HL-60/S4 treated with retinoic acid at 250 ng/mL for 4 days and 3 days (cell line): ENCODE measurements around the gene ANKRD11.
"Not testable (repeated sequence)": the region's sequence is repeated elsewhere in the genome, so short reads cannot be mapped to it uniquely, and the experiment has no call there.

Experiments used
- in situ Hi-C: fragments of 300-500 bp; cut with MboI; formaldehyde crosslinking; loops from 2 replicates; pipeline ENCODE4 v1.7.0; 2022; ENCODE audit warnings: low sequenced_read_pairs

The ANKRD11 gene

DNA sequence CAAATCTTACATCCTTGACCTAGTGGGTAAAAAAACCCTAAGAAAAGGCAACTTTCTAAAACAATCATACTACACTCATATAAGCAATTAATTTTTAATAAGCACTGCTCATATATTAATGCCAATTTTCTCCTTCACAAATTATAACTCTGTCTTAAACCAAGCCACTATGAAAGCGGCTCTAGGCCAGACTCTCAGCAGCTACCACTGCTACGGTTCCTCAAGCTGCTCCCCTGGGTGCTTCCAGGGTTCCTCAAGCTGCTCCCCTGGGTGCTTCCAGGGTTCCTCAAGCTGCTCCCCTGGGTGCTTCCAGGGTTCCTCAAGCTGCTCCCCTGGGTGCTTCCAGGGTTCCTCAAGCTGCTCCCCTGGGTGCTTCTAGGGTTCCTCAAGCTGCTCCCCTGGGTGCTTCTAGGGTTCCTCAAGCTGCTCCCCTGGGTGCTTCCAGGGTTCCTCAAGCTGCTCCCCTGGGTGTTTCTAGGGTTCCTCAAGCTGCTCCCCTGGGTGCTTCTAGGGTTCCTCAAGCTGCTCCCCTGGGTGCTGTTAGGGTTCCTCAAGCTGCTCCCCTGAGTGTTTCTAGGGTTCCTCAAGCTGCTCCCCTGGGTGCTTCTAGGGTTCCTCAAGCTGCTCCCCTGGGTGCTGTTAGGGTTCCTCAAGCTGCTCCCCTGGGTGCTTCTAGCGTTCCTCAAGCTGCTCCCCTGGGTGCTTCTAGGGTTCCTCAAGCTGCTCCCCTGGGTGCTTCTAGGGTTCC is 35.8 kb downstream of the ANKRD11 start:
- in situ Hi-C loops, result not testable (repeated sequence)

DNA sequence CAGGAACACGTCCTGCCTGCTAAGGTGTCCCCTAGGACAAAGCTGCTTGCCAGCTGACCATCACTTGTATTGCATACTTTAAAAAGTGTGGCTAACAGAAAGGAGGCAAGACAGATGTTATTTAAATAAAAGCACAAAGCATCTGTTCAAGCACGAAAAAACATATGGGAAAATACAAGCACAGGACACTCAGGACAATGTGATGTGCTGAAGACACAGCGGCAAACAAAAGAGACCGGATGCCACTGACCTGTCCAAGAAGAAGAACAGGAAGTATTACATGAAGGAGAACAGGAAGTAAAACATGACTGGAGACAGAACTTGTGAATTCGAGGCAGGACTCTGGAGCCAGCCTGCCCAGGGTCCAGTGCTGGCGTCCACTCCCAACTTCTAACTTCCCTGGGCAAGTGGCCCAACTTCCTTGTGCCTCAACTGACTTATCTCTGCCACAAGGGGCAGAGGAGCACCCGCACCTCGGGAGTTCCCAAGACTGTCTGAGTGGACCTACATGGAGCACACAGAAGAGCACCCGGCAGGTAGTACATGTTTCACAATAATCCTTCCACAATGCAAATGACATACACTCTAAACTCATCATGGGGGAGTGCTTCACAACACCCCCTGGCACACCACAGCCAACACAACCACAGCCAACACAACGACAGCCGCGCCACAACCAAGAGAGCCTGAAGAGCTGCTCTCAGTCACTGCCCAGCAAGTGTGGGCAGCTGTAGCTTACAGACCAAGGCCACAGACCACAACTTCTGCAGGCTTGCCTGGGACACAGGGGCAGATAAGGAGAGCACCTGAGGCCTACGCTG is 36.6 kb downstream of the ANKRD11 start:
- in situ Hi-C loops, result no loop called here

DNA sequence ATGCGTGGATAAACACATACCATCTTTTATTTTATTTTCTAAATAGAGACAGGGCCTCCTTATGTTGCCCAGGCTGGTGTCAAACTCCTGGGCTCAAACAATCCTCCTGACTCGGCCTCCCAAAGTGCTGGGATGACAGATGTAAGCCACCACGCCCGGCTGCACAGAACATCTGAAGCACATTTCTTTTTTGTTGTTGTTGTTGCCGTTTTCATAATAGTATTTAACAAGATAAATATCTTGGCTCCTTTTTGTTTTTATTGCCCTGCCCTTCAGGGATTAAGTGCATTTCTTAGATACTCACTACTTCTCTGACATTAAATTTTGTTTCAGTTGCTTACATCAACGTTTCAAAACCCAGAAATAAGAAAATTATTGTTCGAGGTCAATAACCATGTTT is 37.4 kb downstream of the ANKRD11 start:
- in situ Hi-C loops, result no loop called here

DNA sequence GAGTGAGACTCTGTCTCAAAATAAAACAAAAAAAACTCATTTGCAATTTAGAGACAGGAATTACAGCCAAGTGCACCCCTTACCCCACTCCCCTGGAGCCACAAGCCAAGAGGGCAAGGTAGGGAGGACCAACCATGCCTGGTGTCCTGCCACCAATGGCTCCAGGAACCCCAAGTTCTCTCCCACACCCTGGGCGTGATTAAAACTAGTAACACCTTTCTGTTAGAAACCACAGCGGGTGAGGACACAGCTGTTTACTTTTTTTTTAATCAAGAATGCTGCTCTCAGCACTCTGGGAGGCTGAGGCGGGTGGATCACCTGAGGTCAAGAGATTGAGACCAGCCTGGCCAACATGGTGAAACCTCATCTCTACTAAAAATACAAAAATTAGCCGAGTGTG is 38.1 kb downstream of the ANKRD11 start:
- in situ Hi-C loops, result no loop called here

DNA sequence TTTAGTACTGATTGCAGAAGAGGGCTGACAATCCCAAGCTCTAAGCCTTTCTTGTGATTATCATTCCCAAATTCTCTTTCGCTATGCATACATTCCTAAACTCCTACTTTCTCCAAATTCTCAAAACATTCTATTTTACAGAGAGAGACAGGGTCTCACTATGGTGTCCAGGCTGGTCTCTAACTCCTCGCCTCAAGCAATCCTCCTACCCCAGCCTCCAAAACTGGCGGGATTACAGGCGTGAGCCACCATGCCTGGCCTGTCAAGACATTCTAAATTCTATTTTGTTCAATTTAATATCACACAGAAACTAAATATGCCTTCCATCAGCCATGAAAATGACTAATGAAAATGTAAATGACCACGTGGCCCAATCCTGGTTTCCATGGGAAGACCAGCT is 39.8 kb downstream of the ANKRD11 start:
- in situ Hi-C loops, result no loop called here

DNA sequence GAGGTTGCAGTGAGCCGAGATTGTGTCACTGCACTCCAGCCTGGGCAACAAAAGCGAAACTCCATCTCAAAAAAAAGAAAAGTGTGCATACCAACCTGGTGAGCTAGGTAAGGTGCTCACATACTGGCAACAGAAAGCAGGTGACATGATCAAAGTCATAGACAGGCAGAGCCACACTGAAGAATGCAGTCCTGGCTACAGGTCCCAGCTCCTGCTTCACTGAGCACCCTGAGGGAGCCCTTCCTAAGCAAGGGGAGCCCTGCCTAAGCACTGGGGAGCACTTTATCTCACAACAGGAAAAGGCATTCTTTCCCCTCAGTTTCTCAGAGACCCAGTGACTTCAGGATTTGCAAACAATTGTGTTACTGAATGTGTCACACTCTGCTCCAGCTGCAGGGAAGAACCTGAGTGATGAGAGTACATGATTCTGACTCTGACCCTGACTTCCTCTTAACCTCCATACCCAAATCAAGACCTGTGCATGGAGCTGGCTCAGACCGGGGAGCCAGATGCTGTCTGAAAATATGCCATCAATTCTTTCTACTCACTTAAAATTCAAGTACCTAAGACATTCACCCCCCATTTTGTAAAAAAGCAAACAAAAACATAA is 40.5 kb downstream of the ANKRD11 start:
- in situ Hi-C loops, result no loop called here

DNA sequence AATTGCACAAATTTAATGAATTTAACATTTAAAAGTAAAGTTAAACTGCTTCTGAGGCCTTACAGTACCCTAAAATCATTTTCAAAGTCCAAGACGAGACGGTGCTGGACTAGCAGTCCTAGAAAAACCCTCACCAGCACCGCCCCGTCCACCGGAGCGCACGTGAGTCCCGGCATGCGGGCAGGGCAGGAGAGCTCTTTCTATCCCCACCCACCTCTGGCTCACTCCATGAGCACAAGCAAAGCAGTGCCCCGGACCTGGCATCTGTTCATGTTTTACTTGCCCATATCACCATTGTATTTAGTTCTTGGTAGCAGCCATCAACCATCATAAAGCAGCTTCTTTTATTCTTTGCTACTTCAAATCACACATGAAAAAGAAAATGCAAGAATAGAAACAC is 41.7 kb downstream of the ANKRD11 start:
- in situ Hi-C loops, result no loop called here

DNA sequence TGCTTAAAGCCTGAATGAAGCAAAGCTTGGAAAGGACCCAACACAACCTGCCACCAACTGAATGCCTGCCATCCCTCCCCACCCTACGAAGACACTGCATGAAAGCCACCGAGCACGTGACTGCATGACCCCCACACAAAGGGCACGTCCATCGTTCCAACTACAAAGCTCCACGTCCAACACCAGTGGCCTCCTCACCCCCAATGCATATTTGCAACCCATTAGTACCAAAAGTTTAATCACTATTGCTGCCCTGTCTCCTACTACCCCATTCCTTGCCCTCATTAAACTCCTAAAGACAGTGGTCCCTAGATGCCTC is 43.4 kb downstream of the ANKRD11 start:
- in situ Hi-C loops, result no loop called here

DNA sequence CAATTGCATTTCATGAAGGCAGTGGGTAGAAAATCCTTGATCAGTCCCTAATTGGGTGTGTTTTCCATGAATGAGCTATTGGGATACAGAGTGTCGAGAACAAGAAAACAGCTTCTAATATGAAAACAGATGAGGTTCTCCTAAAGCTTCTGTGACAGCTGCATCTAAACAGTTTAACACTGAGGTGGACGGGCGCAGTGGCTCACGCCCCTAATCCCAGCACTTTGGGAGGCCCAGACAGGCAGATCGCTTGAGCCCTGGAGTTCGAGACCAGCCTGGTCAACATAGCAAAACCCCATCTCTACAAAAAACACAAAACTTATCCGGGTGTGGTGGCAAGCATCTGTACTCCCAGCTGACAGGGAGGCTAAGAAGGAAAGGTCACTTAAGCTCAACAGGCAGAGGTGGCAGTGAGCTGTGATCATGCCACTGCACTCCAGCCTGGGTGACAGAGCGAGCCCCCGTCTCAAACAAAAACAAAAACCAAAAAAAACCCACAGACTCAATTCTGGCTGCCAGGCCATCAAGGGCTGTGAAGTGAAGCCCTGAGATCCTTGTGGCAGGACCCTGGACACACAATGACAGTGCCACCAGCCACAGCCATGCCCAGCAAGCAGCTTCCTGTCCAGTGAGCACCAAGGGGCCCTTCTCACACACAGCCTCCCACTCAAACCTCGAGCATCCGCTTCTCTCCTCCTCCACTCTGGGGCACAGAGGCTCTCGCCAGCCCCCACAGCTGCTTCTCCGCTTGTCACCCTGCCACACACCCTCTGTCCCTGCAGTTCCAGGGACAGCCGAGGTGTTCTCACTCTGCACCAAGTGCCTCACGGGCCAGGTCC is 44.0 kb downstream of the ANKRD11 start:
- in situ Hi-C loops, result no loop called here

DNA sequence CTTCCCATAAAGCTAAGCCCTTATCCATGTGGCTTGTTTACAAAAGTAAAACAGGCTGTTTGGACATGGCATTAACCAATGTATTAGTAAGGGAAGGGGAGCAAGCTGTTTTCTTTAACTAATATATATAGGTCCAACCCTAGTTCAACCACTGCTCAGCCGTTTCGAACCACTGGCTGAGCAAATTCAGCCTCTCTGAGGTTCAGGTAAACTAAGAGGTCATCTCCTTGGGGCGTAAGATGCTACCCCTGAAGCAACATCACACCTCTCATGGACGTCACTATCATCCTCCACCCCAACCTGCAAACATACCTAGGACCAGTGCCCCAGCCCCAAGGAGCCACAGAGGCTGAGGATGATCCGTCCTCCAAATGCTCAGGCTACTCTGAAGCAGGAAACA is 45.2 kb downstream of the ANKRD11 start:
- in situ Hi-C loops, result no loop called here

DNA sequence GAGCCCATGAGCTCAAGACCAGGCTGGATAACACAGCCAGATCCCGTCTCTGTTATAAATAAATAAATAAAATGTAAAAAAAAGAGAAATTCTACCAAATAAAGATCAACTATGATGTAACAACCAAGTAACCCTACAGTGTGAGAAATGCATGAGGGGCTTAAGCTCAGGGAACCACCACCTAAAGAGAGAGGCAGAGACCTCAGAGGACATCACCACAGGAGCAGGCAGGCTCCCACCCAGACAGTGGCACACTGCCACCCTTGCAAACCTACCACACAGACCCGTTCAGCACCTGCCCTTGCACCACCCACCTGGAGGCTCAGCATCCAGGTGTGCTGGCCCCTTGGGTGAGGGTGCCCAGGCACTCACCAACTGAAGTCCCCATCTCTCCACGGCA is 45.6 kb downstream of the ANKRD11 start:
- in situ Hi-C loops, result no loop called here

DNA sequence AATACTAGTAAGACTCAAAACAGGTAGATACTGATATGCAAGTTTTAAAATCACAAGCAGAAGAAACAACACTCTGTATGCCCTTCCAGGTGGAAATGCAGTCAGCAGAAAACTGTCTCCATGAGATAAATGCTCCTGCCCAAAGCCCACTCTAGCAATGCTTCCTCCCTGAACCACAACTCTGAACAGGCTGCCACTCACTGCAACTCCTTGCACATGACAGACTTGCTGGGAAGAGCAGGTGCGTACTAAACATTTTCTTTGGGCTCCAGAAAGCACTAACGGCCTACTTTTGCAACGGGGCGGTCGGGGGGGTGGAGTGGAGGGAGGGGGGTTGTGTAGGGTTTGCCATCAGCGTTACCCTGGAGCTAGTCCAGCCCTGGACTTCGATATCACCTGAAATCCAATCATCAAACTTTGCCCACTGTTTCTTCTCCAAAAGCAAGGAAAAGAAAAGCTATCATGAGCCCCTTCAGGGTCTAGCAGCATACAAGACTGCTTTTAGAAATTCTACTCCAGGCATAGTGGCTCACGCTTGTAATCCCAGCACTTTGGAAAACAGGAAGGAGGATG is 46.1 kb downstream of the ANKRD11 start:
- in situ Hi-C loops, result no loop called here

DNA sequence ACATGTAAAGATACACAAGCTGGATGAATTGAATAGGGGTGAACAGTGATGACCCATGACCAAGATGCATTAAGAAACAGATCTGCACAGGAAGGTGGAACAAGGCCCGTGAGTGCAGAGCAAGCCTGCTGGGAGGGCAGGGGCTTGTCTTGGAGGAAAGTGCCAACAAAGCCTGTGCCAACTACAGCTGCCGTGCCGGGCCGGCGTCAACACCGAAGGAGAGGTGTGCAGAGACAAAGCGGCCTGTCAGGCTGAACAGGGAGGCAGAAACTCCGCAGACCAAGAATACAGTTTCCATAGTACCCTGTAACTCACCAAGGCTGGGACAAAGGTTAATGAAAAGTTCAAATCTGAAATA is 46.7 kb downstream of the ANKRD11 start:
- in situ Hi-C loops, result no loop called here

DNA sequence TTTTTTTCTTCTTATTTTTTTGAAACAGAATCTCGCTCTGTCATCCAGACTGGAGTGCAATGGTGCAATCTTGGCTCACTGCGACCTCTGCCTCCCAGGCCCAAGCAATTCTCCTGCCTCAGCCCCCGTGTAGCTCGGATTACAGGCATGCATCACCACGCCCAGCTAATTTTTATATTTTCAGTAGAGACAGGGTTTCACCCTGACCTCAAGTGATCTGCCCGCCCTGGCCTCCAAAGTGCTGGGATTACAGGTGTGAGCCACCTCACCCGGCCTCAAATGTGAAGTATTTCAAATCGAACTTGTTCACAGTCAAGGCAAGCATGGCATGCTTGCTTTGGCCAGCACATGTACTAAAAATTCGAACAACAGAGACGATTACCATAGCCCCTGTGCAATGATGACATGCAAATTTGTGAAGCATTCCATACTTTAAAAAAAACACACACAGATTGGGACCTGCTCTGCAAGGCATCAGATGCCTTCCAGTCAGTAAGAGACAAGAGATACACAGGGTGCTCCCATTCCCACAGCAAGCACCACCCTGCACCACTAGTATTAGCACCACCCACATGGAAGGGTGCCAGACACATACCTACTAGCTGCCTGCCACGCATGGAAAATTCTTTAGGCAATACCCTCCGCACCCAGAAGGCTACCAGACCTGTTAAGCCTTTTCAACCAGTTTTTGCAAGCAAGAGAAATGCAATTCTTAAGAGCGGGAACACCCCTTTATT is 47.2 kb downstream of the ANKRD11 start:
- in situ Hi-C loops, result no loop called here

DNA sequence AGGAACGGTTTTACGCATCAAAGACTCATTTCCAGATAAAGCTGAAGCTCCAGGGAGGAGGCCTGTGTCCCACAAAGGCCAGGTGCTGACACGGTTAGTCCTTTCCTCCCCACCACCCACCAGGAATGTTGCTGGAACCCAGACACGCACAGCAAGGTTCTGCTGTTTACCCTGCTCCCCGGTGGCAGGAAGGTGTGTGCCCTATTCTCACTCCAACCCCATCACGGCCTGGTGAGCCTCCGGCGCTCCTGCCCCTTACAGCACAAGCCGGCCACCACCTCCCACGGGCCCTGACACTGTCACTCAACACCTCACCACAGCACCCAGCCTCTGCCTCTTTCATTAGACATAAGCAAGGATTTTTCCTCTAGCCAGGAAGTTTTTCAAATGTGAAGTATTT is 47.8 kb downstream of the ANKRD11 start:
- in situ Hi-C loops, result no loop called here

DNA sequence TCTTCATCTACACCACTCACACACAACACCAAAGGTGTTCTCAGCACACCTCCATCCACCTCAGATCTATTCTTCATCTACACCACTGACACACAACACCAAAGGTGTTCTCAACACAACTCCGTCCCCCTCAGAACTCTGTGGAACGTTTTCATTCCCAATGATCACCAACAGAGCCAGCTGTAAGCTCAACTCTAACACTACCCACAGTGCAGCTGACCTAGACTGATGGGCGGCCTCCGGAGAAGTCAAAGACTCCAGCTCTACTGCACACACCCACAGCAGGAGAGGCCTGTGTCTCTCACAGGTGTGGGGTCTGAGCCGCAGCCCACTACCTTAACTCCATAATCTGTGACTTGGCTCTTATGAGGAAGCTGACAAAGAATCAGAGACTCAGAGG is 50.7 kb downstream of the ANKRD11 start:
- in situ Hi-C loops, result no loop called here

DNA sequence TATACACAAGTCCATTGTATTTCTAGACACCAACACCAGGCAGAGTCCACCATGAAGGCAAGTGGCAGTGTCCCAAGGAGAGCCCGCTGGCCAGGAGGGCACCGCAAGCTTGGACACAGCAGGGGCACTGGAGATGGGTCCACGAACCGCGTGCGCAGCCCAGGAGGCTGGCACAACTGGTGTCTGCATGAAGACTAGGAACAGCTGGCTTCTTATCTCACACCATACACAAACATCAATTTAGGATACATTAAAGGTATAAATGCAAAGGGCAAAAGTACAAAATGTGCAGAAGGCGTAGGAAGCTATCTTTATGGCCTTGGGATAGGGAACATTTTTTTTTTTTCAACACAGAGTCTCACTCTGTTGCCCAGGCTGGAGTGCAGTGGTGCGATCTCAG is 52.4 kb downstream of the ANKRD11 start:
- in situ Hi-C loops, result no loop called here

DNA sequence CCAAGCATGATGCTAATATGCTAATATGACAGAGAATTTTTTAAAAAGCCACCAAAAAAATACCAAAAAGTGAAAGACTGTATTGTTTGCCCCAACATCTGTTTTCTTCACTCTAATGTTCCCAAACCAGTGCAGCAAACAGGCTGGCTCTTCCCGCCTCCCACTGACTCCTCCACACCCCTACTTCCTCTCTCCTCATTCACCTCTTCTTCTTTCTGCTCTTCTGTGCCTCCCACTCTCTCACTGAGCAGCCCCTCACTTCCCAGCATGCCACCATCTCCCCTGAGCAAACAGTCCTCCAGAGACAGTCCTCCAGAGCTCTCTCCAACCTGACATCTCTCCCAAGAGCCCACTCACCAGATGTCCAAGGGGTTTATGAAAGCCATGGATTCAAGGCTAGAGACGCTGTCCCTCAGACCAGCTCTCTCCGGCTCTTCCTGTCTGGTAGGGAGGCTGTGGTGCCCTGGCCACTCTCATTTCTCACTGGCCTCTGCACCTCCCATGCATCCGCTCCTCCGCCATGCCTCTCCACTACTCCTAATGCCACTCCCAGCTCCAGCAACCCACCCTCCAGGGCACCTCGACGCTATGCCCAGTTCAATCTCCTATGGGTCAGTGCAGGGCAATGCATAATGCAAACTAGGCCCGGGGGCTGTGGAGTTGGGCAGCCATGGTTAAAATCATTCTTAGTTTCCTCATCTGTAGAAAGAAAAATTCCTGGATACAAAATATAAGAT is 52.9 kb downstream of the ANKRD11 start:
- in situ Hi-C loops, result no loop called here

DNA sequence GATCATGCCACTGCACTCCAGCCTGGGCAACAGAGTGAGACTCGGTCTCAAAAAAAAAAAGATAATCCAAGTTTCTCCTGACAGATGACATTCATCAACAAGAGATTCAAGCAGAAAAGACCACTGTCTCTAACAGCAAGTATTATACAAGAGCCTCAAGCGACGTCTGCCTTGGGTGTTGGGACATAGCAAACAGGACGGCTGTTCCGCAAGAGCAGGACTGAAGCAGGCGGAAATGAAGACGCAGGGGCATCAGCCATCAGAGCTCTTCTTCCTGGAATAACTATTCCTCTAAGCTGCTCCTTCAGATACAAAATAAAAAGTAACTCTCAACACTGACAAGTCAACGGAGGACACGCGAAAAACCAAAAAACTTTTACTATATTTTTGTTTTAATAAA is 54.0 kb downstream of the ANKRD11 start:
- in situ Hi-C loops, result no loop called here

DNA sequence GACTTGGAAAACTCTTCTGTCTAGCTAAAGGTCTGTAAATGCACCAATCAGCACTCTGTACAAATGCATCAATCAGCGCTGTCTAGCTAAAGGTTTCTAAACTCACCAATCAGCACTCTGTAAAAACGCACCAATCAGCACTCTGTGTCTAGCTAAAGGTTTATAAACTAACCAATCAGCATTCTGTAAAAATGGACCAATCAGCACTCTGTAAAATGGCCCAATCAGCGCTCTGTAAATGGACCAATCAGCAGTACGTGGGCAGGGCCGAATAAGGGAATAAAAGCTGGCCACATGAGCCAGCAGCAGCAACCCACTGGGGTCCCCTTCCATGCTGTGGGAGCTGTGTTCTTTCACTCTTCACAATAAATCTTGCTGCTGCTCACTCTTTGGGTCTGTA is 55.3 kb downstream of the ANKRD11 start:
- in situ Hi-C loops, result not testable (repeated sequence)
